GM12878 (cell line): ENCODE data around the gene EFNA1. TPM values are rescaled to one million over a fixed set of nuclear protein-coding genes. Genes with fewer than 3 reads are reported as not detected.

Experiments
- ATAC-seq: fragments of 200-7000 bp; cut with Tn5 transposase; 3 replicates; pipeline ENCODE4 v1.9.1; 2020; ENCODE audit warnings: mild to moderate bottlenecking, moderate library complexity
- BruUV-seq: library from RNA; stranded (reverse); fragments of 400-500 nt; replicated peaks from 2 replicates; lab custom pipeline; 2021; lab: Mats Ljungman, UMichigan
- CTCF ChIA-PET: fragments of 300-600 bp; sonication (Branson Sonifier 250); formaldehyde crosslinking; extraction: SDS; loops from one replicate; lab custom pipeline; 2021; ENCODE audit warnings: inconsistent platforms; lab: Yijun Ruan, JAX
- POLR2A ChIA-PET: fragments of 350-600 bp; formaldehyde crosslinking; extraction: SDS; loops from one replicate; lab custom pipeline; 2021; ENCODE audit warnings: inconsistent platforms; lab: Charles Lee
- RAD21 ChIA-PET: fragments of 300-600 bp; sonication (Branson Sonifier 250); formaldehyde crosslinking; loops from one replicate; lab custom pipeline; 2023; ENCODE audit warnings: antibody characterized with exemption; ENCODE audit not compliant: unreplicated experiment; lab: Charles Lee
- SMC1A ChIA-PET: fragments of 300-600 bp; sonication (Branson Sonifier 250); formaldehyde crosslinking; loops from one replicate; lab custom pipeline; 2023; ENCODE audit not compliant: unreplicated experiment, uncharacterized antibody; lab: Charles Lee
- DNase-seq: peaks from one replicate; pipeline ENCODE4 v3.0.0-alpha.2; 2011; ENCODE audit warnings: low read depth, low spot score
- FAIRE-seq: peaks from 3 replicates; lab custom pipeline; 2011; peaks lifted over from hg19 to GRCh38; lab: Jason Lieb, UNC
- H2AFZ ChIP-seq: 2 replicates; pipeline ENCODE4 v1.6.0; 2011; ENCODE audit warnings: low read depth, low read length, control low read depth; ENCODE audit not compliant: control insufficient read depth
- H3K27ac ChIP-seq: 2 replicates; pipeline ENCODE4 v1.5.1; 2011; ENCODE audit warnings: control low read depth; ENCODE audit not compliant: control insufficient read depth, insufficient read depth
- H3K27me3 ChIP-seq, 2 experiments: replicated peaks in 1 of 2; 2 replicates each; pipeline versions ENCODE4 v1.6.0 to v1.6.1; 2011; ENCODE audit warnings: low read length in 1 of 2; ENCODE audit not compliant: control insufficient read depth in 2 of 2, insufficient read depth in 2 of 2
- H3K36me3 ChIP-seq, 2 experiments: 2 replicates each; pipeline ENCODE4 v1.5.1; 2011; ENCODE audit warnings: low read length in 1 of 2; ENCODE audit not compliant: control insufficient read depth in 2 of 2, insufficient read depth in 2 of 2
- H3K4me1 ChIP-seq: 2 replicates; pipeline ENCODE4 v1.6.1; 2011; ENCODE audit warnings: mild to moderate bottlenecking, low read length, moderate library complexity, mixed read lengths; ENCODE audit not compliant: control insufficient read depth, insufficient read depth
- H3K4me2 ChIP-seq: 2 replicates; pipeline ENCODE4 v1.6.0; 2011; ENCODE audit warnings: control low read depth; ENCODE audit not compliant: control insufficient read depth, insufficient read depth
- H3K4me3 ChIP-seq: fragments of 200-600 bp; sonication (generic); 2 replicates; pipeline ENCODE4 v1.5.1; 2016
- H3K79me2 ChIP-seq: 2 replicates; pipeline ENCODE4 v1.6.0; 2011; ENCODE audit warnings: low read length; ENCODE audit not compliant: control insufficient read depth, insufficient read depth
- H3K9ac ChIP-seq: 2 replicates; pipeline ENCODE4 v1.8.0; 2011; ENCODE audit warnings: low read length, control low read depth, mixed read lengths; ENCODE audit not compliant: control insufficient read depth, insufficient read depth
- H3K9me3 ChIP-seq: replicated peaks from 3 replicates; pipeline ENCODE4 v1.5.1; 2011; ENCODE audit warnings: mild to moderate bottlenecking, low read length; ENCODE audit not compliant: control insufficient read depth, insufficient read depth
- H4K20me1 ChIP-seq: 2 replicates; pipeline ENCODE4 v1.6.0; 2011; ENCODE audit not compliant: control insufficient read depth, insufficient read depth
- MXI1 ChIP-seq: fragments of 150-350 bp; IDR thresholded peaks from 2 replicates; pipeline ENCODE4 v1.6.1; 2011; ENCODE audit warnings: low read depth, mild to moderate bottlenecking, inconsistent platforms, low read length, improper control_type of control experiment
- MYC ChIP-seq: IDR thresholded peaks from 2 replicates; pipeline ENCODE4 v1.6.1; 2011; ENCODE audit warnings: mild to moderate bottlenecking, low read length, moderate library complexity, inconsistent platforms; ENCODE audit not compliant: insufficient read depth, insufficient replicate concordance, insufficient read length, severe bottlenecking
- WGBS: methylation state at CpG from one replicate; pipeline ENCODE4 v1.1.6; 2016; ENCODE audit warnings: low lambda C conversion rate; ENCODE audit not compliant: insufficient replicate concordance, insufficient coverage; ENCODE audit errors: missing lambda C conversion rate; 5-methylcytosine and 5-hydroxymethylcytosine counted together
- in situ Hi-C: fragments of 300-500 bp; cut with MboI; formaldehyde crosslinking; loops from 9 replicates; pipeline ENCODE4 v1.14.3; 2018; ENCODE audit warnings: mixed read lengths
- intact Hi-C: fragments of 100-400 bp; cut with micrococcal nuclease; formaldehyde crosslinking; loops from one replicate; pipeline ENCODE4 v1.14.2; 2022; ENCODE audit not compliant: unreplicated experiment
- polyA plus RNA-seq, 11 experiments: library from polyadenylated mRNA; depleted of rRNA in 4 of 11; unstranded in 6 of 11; stranded (reverse) in 5 of 11; fragments of >200 nt; fragmentation: Nextera tagmentation in 4 of 11; fragmentation: Illumina TruSeq in 1 of 11; extraction: Ambion mirVana in 4 of 11; extraction: Trizol in 1 of 11; gene quantifications; 1 replicate in 1 of 11; 2 replicates in 10 of 11; pipeline versions ENCODE4 v1.2.1 to v1.2.3, GENCODE V29; 2011 to 2016; ENCODE audit warnings: inconsistent platforms in 2 of 11, missing spikeins in 2 of 11, low read depth in 1 of 11
- total RNA-seq, 4 experiments: library from RNA; depleted of rRNA in 3 of 4; stranded (reverse); fragments of >200 nt in 3 of 4; fragmentation: Illumina TruSeq in 1 of 4; extraction: Trizol in 1 of 4; gene quantifications; 2 replicates each; pipeline versions ENCODE4 v1.2.1 to v1.2.3, GENCODE V29; 2013 to 2021

EFNA1 gene
- total and polyA plus RNA-seq, 10 of the 15 experiments (the other 5 are each of a cell fraction or from before 2014, with no cell fraction given): 0.13 to 7.5 (median 0.28) TPM; not detected in 5

DNA sequence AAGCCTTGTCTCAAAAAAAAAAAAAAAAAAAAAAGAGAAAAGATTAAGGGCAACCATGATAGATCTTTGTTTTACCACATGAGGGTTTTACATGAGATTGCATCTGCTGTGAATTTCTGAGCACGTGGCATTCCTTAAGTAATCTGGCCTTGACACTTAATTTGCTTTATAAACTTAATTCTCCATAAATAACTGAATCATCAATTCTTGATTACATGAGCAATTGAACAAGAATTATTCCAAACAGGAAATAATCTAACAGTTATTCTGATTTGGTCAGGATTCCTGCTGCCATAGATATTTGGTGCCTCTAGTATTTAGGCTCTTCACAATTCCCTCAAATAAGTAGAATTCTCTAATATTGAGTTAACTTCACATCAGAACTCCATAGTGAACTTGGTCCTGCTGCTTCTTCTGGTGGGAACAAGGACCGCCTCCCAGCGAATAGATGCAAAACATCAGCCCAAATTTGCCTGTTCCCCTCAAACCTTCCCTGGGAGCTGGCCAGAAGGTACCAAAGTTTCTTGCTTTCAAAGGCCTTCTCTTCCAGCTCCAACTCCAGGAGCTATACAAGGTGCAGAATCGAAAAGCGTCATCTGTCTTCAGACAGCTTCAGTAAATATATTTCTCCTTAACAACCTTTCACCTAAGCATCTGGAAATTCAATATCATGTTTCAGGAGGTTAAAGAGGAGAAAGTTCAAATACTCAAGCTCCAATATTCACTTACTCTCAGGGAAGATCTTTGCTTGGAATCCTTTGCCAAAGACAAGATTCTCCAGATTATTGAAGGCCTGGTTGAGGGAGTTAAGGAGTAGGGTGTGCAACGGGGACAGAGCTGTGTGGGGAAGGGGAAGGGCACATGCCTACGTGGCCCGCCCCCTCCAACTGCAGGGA lies 44.4 kb downstream of the EFNA1 start:
- peak overlapping the region; percentile 97 for H3K9ac ChIP-seq
- no peak for TF ChIP-seq MYC
- TF ChIP-seq MXI1: 0 out of 2 replicates have a peak, but pooled peaks have one; percentile 10
- BruUV-seq: no TSS peak
- peaks cover 12% of the 10 kb centered on the region for H3K79me2 ChIP-seq
- ATAC-seq: peak; percentile 52
- DNase-seq: no peak
- in situ Hi-C loops (no loop called here), intact Hi-C loops (loop anchor here (5.0 kb wide), 1 partner anchor 35 kb away; the partner anchor contains the start of gene SLC50A1)
- FAIRE-seq: no peak
- H3K36me3 ChIP-seq: peaks cover 0 to 3% of the 10 kb centered on the region in 2 experiments; a peak in 1 of 4 replicates
- SMC1A ChIA-PET: interaction anchor here (0.6 to 5.5 kb wide), 19 partner anchors 13 to 110 kb away, joined by 3 to 46 read pairs (median 5); a partner anchor contains a TSS
- POLR2A ChIA-PET: interaction anchor here (0.8 to 7.4 kb wide), 10 partner anchors 13 to 86 kb away, joined by 3 to 77 read pairs (median 8); partner anchors contain the start of gene SLC50A1
- peak overlapping the region; percentile 93 for H3K4me2 ChIP-seq
- H4K20me1 ChIP-seq: no peaks in the 10 kb centered on the region
- RAD21 ChIA-PET: interaction anchor here (0.8 to 2.3 kb wide), 18 partner anchors 21 to 693 kb away, joined by 3 to 21 read pairs (median 4); partner anchors contain the start of gene SLC50A1
- CTCF ChIA-PET: interaction anchor here (0.8 to 12.1 kb wide), 39 partner anchors 9 to 625 kb away, joined by 3 to 284 read pairs (median 5); partner anchors contain the start of genes ADAM15, FDPS, MTX1 and RUSC1
- peaks cover 24% of the 10 kb centered on the region for H3K4me1 ChIP-seq
- no peaks in the 10 kb centered on the region for H3K27me3 ChIP-seq
- peak overlapping the region; percentile 73 for H3K4me3 ChIP-seq
- WGBS: 39% methylated on average over 8 of the region's 8 CpGs
- peak overlapping the region; percentile 96 for H2AFZ ChIP-seq
- no peaks in the 10 kb centered on the region; the same call in 2 of the 3 replicates for H3K9me3 ChIP-seq
- H3K27ac ChIP-seq: peak overlapping the region; percentile 93
